ENCODE data around the gene ZBTB18.
"Not testable (repeated sequence)": the region's sequence is repeated elsewhere in the genome, so short reads cannot be mapped to it uniquely, and the experiment has no call there.

Gene ZBTB18

GRCh38 chr1:244042293-244042692, 8.8 kb upstream of the ZBTB18 start:
- no peak overlapping the region for H3K4me3 ChIP-seq (ENCODE audit: low read depth, low read length)
- TF ChIP-seq CTCF (IDR thresholded peaks at IDR 0.05; ENCODE audit: low read depth, low read length) (no peak), MAX (IDR thresholded peaks at IDR 0.05; ENCODE audit: low read depth, low read length) (no peak), MYC (IDR thresholded peaks at IDR 0.05; ENCODE audit: low read depth, low read length) (no peak), POLR2A (IDR thresholded peaks at IDR 0.05; ENCODE audit: extremely low read depth, insufficient read length) (no peak)
- no peak for DNase-seq (ENCODE audit: low read depth)

- no peak for DNase-seq (ENCODE audit: low read depth)
- no peak for TF ChIP-seq MAX (IDR thresholded peaks at IDR 0.05; ENCODE audit: low read depth, low read length)
- no peak for TF ChIP-seq MYC (IDR thresholded peaks at IDR 0.05; ENCODE audit: low read depth, low read length)
- no peak for TF ChIP-seq CTCF (IDR thresholded peaks at IDR 0.05; ENCODE audit: low read depth, low read length)
- no peak for TF ChIP-seq POLR2A (IDR thresholded peaks at IDR 0.05; ENCODE audit: extremely low read depth, insufficient read length)
- H3K4me3 ChIP-seq (ENCODE audit: low read depth, low read length) = no peak overlapping the region
These were observed 6.7 kb upstream of the ZBTB18 start for GRCh38 chr1:244044423-244044822.

- not testable (repeated sequence) for DNase-seq (ENCODE audit: low read depth); H3K4me3 ChIP-seq (ENCODE audit: low read depth, low read length)
These were observed 4.8 kb upstream of the ZBTB18 start for GRCh38 chr1:244046254-244046653.

GRCh38 chr1:244046907-244047611, 4.0 kb upstream of the ZBTB18 start:
- TF ChIP-seq POLR2A (IDR thresholded peaks at IDR 0.05; ENCODE audit: extremely low read depth, insufficient read length) = no peak
- TF ChIP-seq MAX (IDR thresholded peaks at IDR 0.05; ENCODE audit: low read depth, low read length) = no peak
- TF ChIP-seq MYC (IDR thresholded peaks at IDR 0.05; ENCODE audit: low read depth, low read length) = no peak
- no peak for TF ChIP-seq CTCF (IDR thresholded peaks at IDR 0.05; ENCODE audit: low read depth, low read length)
- no peak for DNase-seq (ENCODE audit: low read depth)
- peak overlapping the region; percentile 85 for H3K4me3 ChIP-seq (ENCODE audit: low read depth, low read length)

- peak overlapping the region; percentile 85 for H3K4me3 ChIP-seq (ENCODE audit: low read depth, low read length)
- peak; percentile 80 for DNase-seq (ENCODE audit: low read depth)
- TF ChIP-seq MYC (IDR thresholded peaks at IDR 0.05; ENCODE audit: low read depth, low read length) (peak; percentile 53; the same call in 1 of the 2 replicates), CTCF (IDR thresholded peaks at IDR 0.05; ENCODE audit: low read depth, low read length) (no peak), MAX (IDR thresholded peaks at IDR 0.05; ENCODE audit: low read depth, low read length) (no peak), POLR2A (IDR thresholded peaks at IDR 0.05; ENCODE audit: extremely low read depth, insufficient read length) (peak; percentile 70)
These were observed 3.3 kb upstream of the ZBTB18 start for GRCh38 chr1:244047621-244048255.

GRCh38 chr1:244048256-244049161, 2.6 kb upstream of the ZBTB18 start:
- H3K4me3 ChIP-seq (ENCODE audit: low read depth, low read length) = no peak overlapping the region
- TF ChIP-seq CTCF (IDR thresholded peaks at IDR 0.05; ENCODE audit: low read depth, low read length) (no peak), MAX (IDR thresholded peaks at IDR 0.05; ENCODE audit: low read depth, low read length) (peak; percentile 46; the same call in 1 of the 2 replicates), MYC (IDR thresholded peaks at IDR 0.05; ENCODE audit: low read depth, low read length) (0 out of 2 replicates have a peak, but pooled peaks have one; percentile 38)
- DNase-seq (ENCODE audit: low read depth) = peak; percentile 99
